Esophagus squamous epithelium (tissue), 4 donors: ENCODE data around the gene ZBED1.

Experiments
- POLR2A ChIP-seq, 4 donors: fragments of 450-650 bp; IDR thresholded peaks; one replicate each; pipeline ENCODE4 v1.6.1; 2017; ENCODE audit warnings: antibody characterized with exemption in 4 of 4, mild to moderate bottlenecking in 4 of 4, moderate library complexity in 3 of 4
- TF ChIP-seq, protein P1 (sequence below), 6 experiments: fragments of 450-650 bp in 4 of 6; fragments of 200-600 bp in 2 of 6; sonication (generic) in 2 of 6; IDR thresholded peaks; one replicate each; pipeline ENCODE4 v1.5.1; 2016 to 2019; ENCODE audit warnings: antibody characterized with exemption in 6 of 6, mild to moderate bottlenecking in 4 of 6, moderate library complexity in 4 of 6

GRCh38 chrX:2474280-2474962, 26.4 kb downstream of the ZBED1 start:
- TF ChIP-seq, protein P1, sequence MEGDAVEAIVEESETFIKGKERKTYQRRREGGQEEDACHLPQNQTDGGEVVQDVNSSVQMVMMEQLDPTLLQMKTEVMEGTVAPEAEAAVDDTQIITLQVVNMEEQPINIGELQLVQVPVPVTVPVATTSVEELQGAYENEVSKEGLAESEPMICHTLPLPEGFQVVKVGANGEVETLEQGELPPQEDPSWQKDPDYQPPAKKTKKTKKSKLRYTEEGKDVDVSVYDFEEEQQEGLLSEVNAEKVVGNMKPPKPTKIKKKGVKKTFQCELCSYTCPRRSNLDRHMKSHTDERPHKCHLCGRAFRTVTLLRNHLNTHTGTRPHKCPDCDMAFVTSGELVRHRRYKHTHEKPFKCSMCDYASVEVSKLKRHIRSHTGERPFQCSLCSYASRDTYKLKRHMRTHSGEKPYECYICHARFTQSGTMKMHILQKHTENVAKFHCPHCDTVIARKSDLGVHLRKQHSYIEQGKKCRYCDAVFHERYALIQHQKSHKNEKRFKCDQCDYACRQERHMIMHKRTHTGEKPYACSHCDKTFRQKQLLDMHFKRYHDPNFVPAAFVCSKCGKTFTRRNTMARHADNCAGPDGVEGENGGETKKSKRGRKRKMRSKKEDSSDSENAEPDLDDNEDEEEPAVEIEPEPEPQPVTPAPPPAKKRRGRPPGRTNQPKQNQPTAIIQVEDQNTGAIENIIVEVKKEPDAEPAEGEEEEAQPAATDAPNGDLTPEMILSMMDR (IDR thresholded peaks at IDR 0.05): no peak
- no peak for TF ChIP-seq POLR2A (IDR thresholded peaks at IDR 0.05)
